IMR-90 (cell line): Measurements from ENCODE around the gene RNF180. TPM values are rescaled to one million over a fixed set of nuclear protein-coding genes. Genes with fewer than 3 reads are reported as not detected.

ENCODE experiments used
- ATAC-seq: fragments of 200-7000 bp; cut with Tn5 transposase; 2 replicates; pipeline ENCODE4 v1.9.1; 2020; ENCODE audit warnings: low read depth, mild to moderate bottlenecking, moderate library complexity
- BruUV-seq: library from RNA; stranded (reverse); fragments of 400-500 nt; replicated peaks from 2 replicates; lab custom pipeline; 2021; lab: Mats Ljungman, UMichigan
- CTCF ChIA-PET: fragments of 300-600 bp; formaldehyde crosslinking; extraction: SDS; loops from one replicate; lab custom pipeline; 2021; ENCODE audit warnings: antibody characterized with exemption; lab: Yijun Ruan, JAX
- POLR2A ChIA-PET: fragments of 300-600 bp; sonication (Branson Sonifier 250); formaldehyde crosslinking; loops from one replicate; lab custom pipeline; 2022; ENCODE audit warnings: antibody characterized with exemption; ENCODE audit not compliant: unreplicated experiment; lab: Charles Lee
- DNase-seq: peaks from one replicate; pipeline ENCODE4 v3.0.0; 2013
- H2AFZ ChIP-seq: replicated peaks from 2 replicates; pipeline ENCODE3; 2013; ENCODE audit warnings: low read length, mild to moderate bottlenecking; ENCODE audit not compliant: poor library complexity
- H2AK5ac ChIP-seq: 2 replicates; pipeline ENCODE4 v1.6.1; 2013; ENCODE audit warnings: low read depth, low read length, inconsistent platforms
- H2AK9ac ChIP-seq: replicated peaks from 2 replicates; pipeline ENCODE3; 2013; ENCODE audit warnings: mild to moderate bottlenecking, low read depth, low read length, moderate library complexity; ENCODE audit not compliant: poor library complexity
- H2BK120ac ChIP-seq: 2 replicates; pipeline ENCODE4 v1.6.1; 2013; ENCODE audit warnings: low read depth, low read length, inconsistent platforms
- H2BK15ac ChIP-seq: 3 replicates; pipeline ENCODE4 v1.6.1; 2013; ENCODE audit warnings: low read depth, low read length, inconsistent platforms
- H2BK20ac ChIP-seq: 2 replicates; pipeline ENCODE4 v1.6.1; 2013; ENCODE audit warnings: low read depth, mild to moderate bottlenecking, inconsistent platforms, low read length, moderate library complexity
- H2BK5ac ChIP-seq: 2 replicates; pipeline ENCODE4 v1.6.1; 2013; ENCODE audit warnings: mild to moderate bottlenecking, low read depth, low read length, inconsistent platforms; ENCODE audit not compliant: poor library complexity, severe bottlenecking
- H3K14ac ChIP-seq: replicated peaks from 2 replicates; pipeline ENCODE4 v1.6.1; 2013; ENCODE audit warnings: low read depth, low read length, inconsistent platforms
- H3K18ac ChIP-seq: 2 replicates; pipeline ENCODE4 v1.6.1; 2013; ENCODE audit warnings: low read depth, low read length, control low read depth
- H3K23ac ChIP-seq: 2 replicates; pipeline ENCODE4 v1.6.1; 2013; ENCODE audit warnings: low read depth, low read length, inconsistent platforms
- H3K27ac ChIP-seq: 2 replicates; pipeline ENCODE4 v1.5.1; 2013; ENCODE audit warnings: mild to moderate bottlenecking, control low read depth, low read length; ENCODE audit not compliant: insufficient read depth
- H3K27me3 ChIP-seq: 2 replicates; pipeline ENCODE4 v1.6.1; 2013; ENCODE audit warnings: low read length; ENCODE audit not compliant: control insufficient read depth, insufficient read depth
- H3K36me3 ChIP-seq: 2 replicates; pipeline ENCODE4 v1.6.1; 2013; ENCODE audit warnings: low read length, mixed read lengths; ENCODE audit not compliant: control insufficient read depth, insufficient read depth
- H3K4ac ChIP-seq: 2 replicates; pipeline ENCODE4 v1.6.1; 2013; ENCODE audit warnings: low read depth, low read length, inconsistent platforms
- H3K4me1 ChIP-seq: 2 replicates; pipeline ENCODE4 v1.6.1; 2013; ENCODE audit warnings: low read length, mixed read lengths; ENCODE audit not compliant: control insufficient read depth, insufficient read depth
- H3K4me2 ChIP-seq: 2 replicates; pipeline ENCODE4 v1.6.1; 2013; ENCODE audit warnings: low read depth, mild to moderate bottlenecking, control low read depth, low read length, moderate library complexity
- H3K4me3 ChIP-seq: 2 replicates; pipeline ENCODE4 v1.5.1; 2013; ENCODE audit warnings: low read depth, mild to moderate bottlenecking, control low read depth, low read length, moderate library complexity; ENCODE audit not compliant: insufficient read depth
- H3K56ac ChIP-seq: 2 replicates; pipeline ENCODE4 v1.6.1; 2013; ENCODE audit warnings: low read length, inconsistent platforms; ENCODE audit not compliant: insufficient read depth; ENCODE audit errors: extremely low read depth
- H3K79me1 ChIP-seq, 2 experiments: 2 replicates each; pipeline ENCODE4 v1.6.1; 2013; ENCODE audit warnings: low read length in 2 of 2, inconsistent platforms in 1 of 2, low read depth in 1 of 2
- H3K9ac ChIP-seq: 2 replicates; pipeline ENCODE4 v1.6.1; 2013; ENCODE audit warnings: low read depth, low read length, control low read depth
- H3K9me1 ChIP-seq: 2 replicates; pipeline ENCODE4 v1.6.1; 2013; ENCODE audit warnings: low read length, inconsistent platforms; ENCODE audit not compliant: insufficient read depth
- H3K9me3 ChIP-seq: 2 replicates; pipeline ENCODE4 v1.6.1; 2013; ENCODE audit warnings: low read length; ENCODE audit not compliant: control insufficient read depth, insufficient read depth
- H4K20me1 ChIP-seq: 2 replicates; pipeline ENCODE4 v1.6.1; 2013; ENCODE audit warnings: low read length, inconsistent platforms; ENCODE audit not compliant: insufficient read depth
- H4K5ac ChIP-seq: 2 replicates; pipeline ENCODE4 v1.6.1; 2013; ENCODE audit warnings: mild to moderate bottlenecking, low read depth, low read length, control low read depth
- H4K8ac ChIP-seq, 2 experiments: 2 replicates each; pipeline ENCODE4 v1.6.1; 2013; ENCODE audit warnings: low read depth in 2 of 2, low read length in 2 of 2, control low read depth in 1 of 2, inconsistent platforms in 1 of 2
- H4K91ac ChIP-seq: 2 replicates; pipeline ENCODE4 v1.6.1; 2013; ENCODE audit warnings: low read depth, low read length, inconsistent platforms; ENCODE audit not compliant: insufficient read depth
- RCOR1 ChIP-seq: IDR thresholded peaks from 2 replicates; pipeline ENCODE4 v1.6.1; 2012; ENCODE audit warnings: mild to moderate bottlenecking, low read length, improper control_type of control experiment; ENCODE audit not compliant: insufficient replicate concordance
- whole genome bisulfite sequencing, 2 experiments: methylation state at CpG; one replicate each; pipeline versions ENCODE4 v1.1.5 to v1.1.7; 2013; ENCODE audit warnings: missing lambda C conversion rate in 2 of 2; ENCODE audit not compliant: insufficient read length in 1 of 2; ENCODE audit errors: extremely low coverage in 2 of 2; 5-methylcytosine and 5-hydroxymethylcytosine counted together
- dilution Hi-C: fragments of 300-500 bp; cut with HindIII; formaldehyde crosslinking; loops from one replicate; pipeline ENCODE4 v1.14.3; 2018; ENCODE audit warnings: low sequenced_read_pairs; ENCODE audit not compliant: unreplicated experiment
- in situ Hi-C: fragments of 300-500 bp; cut with MboI; formaldehyde crosslinking; loops from 3 replicates; pipeline ENCODE4 v1.14.3; 2019; ENCODE audit warnings: low sequenced_read_pairs, inconsistent platforms, mixed read lengths
- intact Hi-C: fragments of 100-400 bp; cut with micrococcal nuclease; formaldehyde crosslinking; loops from 2 replicates; pipeline ENCODE4 v1.10.0; 2022
- polyA plus RNA-seq, 3 experiments: library from polyadenylated mRNA; depleted of rRNA; stranded (reverse); fragments of >200 nt; gene quantifications; 2 replicates each; pipeline ENCODE4 v1.2.3, GENCODE V29; 2012; ENCODE audit warnings: low replicate concordance in 1 of 3
- total RNA-seq: library from RNA; depleted of rRNA; stranded (reverse); fragments of >200 nt; gene quantifications from 2 replicates; pipeline ENCODE4 v1.2.3, GENCODE V29; 2012

RNF180 gene
- total and polyA plus RNA-seq, 2 of the 4 experiments (the other 2 are of a cell fraction) = 0.02 to 0.36 TPM

GRCh38 chr5:64260756-64261155 is 95.1 kb downstream of the RNF180 start:
- no TSS peak for BruUV-seq

More at GRCh38 chr5:64260756-64261155, 95.1 kb downstream of the RNF180 start:
- H2BK20ac ChIP-seq = no peak overlapping the region
- TF ChIP-seq RCOR1 = no peak
- H3K23ac ChIP-seq = no peak overlapping the region
- no peaks in the 10 kb centered on the region for H3K9me1 ChIP-seq
- no peak overlapping the region for H3K9ac ChIP-seq
- H3K4ac ChIP-seq = no peak overlapping the region
- no peak overlapping the region for H3K4me2 ChIP-seq
- intact Hi-C loops = no loop called here
- H3K79me1 ChIP-seq = no peaks in the 10 kb centered on the region
- H2AK9ac ChIP-seq = no peak overlapping the region
- CTCF ChIA-PET = no interaction called here
- no peaks in the 10 kb centered on the region for H4K20me1 ChIP-seq
- no peak overlapping the region for H2BK120ac ChIP-seq
- H3K56ac ChIP-seq = no peak overlapping the region
- ATAC-seq = no peak
- in situ Hi-C loops = no loop called here
- H2BK15ac ChIP-seq = no peak overlapping the region
- no peak overlapping the region for H3K14ac ChIP-seq
- POLR2A ChIA-PET = no interaction called here
- no peak overlapping the region for H4K5ac ChIP-seq
- H3K9me3 ChIP-seq = no peaks in the 10 kb centered on the region
- no peak overlapping the region for H4K8ac ChIP-seq
- no peaks in the 10 kb centered on the region for H3K4me1 ChIP-seq
- H3K36me3 ChIP-seq = no peaks in the 10 kb centered on the region
- H3K27ac ChIP-seq = no peak overlapping the region
- H3K18ac ChIP-seq = no peak overlapping the region
- dilution Hi-C loops = no loop called here
- no peak overlapping the region for H4K91ac ChIP-seq
- no peak for DNase-seq
- no peaks in the 10 kb centered on the region for H3K27me3 ChIP-seq
- no CpG with 5 or more reads among the region's 1 CpG for WGBS, 2 experiments
- H3K4me3 ChIP-seq = no peak overlapping the region
- no peak overlapping the region for H2BK5ac ChIP-seq
- H2AFZ ChIP-seq = no peak overlapping the region
- H2AK5ac ChIP-seq = no peak overlapping the region
